HG03280 (cell line): ENCODE data around the gene MAGEA2B.
"Not testable (repeated sequence)": the region's sequence is repeated elsewhere in the genome, so short reads cannot be mapped to it uniquely, and the experiment has no call there.

ENCODE experiments used
- ATAC-seq: cut with Tn5 transposase; IDR thresholded peaks from one replicate; pipeline ENCODE4 v1.9.1; 2021; ENCODE audit warnings: mild to moderate bottlenecking, moderate library complexity; ENCODE audit not compliant: unreplicated experiment

Gene MAGEA2B, protein sequence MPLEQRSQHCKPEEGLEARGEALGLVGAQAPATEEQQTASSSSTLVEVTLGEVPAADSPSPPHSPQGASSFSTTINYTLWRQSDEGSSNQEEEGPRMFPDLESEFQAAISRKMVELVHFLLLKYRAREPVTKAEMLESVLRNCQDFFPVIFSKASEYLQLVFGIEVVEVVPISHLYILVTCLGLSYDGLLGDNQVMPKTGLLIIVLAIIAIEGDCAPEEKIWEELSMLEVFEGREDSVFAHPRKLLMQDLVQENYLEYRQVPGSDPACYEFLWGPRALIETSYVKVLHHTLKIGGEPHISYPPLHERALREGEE

DNA sequence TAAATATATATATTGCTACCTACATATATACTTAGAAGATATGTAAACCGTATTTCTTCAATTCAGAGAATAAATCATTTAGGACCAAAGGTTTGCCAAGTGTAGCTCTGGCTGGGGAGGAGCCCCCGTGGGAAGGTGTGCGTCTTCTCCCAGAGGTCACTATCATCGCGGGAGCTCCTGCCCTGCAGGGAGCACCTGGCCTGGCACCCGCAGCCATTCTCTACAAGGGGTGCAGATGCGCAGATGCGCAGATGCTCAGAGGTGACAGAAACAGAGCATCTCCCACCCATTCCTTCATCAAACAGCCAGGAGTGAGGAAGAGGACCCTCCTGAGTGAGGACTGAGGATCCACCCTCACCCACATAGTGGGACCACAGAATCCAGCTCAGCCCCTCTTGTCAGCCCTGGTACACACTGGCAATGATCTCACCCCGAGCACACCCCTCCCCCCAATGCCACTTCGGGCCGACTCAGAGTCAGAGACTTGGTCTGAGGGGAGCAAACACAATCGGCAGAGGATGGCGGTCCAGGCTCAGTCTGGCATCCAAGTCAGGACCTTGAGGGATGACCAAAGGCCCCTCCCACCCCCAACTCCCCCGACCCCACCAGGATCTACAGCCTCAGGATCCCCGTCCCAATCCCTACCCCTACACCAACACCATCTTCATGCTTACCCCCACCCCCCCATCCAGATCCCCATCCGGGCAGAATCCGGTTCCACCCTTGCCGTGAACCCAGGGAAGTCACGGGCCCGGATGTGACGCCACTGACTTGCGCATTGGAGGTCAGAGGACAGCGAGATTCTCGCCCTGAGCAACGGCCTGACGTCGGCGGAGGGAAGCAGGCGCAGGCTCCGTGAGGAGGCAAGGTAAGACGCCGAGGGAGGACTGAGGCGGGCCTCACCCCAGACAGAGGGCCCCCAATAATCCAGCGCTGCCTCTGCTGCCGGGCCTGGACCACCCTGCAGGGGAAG, at the start of gene MAGEA2B:
TSS of gene MAGEA2B (plus strand) at position 814 of the 973 bp plus-strand sequence. CDS start 2,479 bp downstream, outside the sequence.
- ATAC-seq, result not testable (repeated sequence)

DNA sequence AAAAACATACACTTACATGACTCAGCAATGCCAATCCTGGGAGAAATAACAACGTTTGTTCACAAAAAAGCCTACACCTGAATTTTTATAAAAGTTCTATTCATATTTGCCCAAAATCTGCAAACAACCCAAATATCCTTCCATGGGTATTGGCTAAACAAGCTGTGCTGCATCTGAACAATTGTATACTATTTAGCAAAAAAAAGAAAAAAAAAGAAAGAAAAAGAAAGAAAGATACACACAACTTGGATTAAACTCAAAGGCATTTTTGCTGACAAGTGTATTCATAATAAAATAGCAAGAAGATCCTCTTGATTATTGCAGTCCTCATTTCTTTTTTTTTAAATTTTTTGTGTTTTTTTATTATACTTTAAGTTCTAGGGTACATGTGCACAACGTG, 40.3 kb upstream of the MAGEA2B start:
- no peak for ATAC-seq

DNA sequence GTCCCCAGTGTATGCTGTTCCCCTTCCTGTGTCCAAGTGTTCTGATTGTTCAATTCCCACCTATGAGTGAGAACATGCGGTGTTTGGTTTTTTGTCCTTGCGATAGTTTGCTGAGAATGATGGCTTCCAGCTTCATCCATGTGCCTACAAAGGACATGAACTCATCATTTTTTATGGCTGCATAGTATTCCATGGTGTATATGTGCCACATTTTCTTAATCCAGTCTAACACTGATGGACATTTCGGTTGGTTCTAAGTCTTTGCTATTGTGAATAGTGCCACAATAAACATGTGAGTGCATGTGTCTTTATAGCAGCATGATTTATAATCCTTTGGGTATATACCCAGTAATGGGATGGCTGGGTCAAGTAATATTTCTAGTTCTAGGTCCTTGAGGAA, 39.8 kb upstream of the MAGEA2B start:
- ATAC-seq, result not testable (repeated sequence)

DNA sequence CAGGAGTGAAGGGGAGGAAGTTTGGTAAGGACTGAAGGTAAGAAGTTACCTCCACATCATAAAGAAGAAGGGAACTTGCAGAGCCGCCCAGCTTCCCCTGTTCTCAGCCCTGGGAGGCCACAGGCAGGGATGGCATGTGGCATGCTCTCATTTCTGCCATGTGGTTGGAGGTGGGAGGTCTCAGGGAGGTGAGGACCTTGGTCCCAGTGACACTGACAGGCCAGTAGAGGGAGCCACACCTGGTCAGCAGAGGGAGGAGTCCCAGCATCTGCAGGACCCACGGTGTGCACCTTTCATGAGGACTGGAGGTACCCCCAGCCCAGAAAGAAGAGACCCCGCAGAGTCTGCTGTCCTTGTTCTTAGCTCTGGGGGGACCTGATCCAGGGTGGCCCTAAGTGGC, 33.4 kb upstream of the MAGEA2B start:
- ATAC-seq, result peak; percentile 77

DNA sequence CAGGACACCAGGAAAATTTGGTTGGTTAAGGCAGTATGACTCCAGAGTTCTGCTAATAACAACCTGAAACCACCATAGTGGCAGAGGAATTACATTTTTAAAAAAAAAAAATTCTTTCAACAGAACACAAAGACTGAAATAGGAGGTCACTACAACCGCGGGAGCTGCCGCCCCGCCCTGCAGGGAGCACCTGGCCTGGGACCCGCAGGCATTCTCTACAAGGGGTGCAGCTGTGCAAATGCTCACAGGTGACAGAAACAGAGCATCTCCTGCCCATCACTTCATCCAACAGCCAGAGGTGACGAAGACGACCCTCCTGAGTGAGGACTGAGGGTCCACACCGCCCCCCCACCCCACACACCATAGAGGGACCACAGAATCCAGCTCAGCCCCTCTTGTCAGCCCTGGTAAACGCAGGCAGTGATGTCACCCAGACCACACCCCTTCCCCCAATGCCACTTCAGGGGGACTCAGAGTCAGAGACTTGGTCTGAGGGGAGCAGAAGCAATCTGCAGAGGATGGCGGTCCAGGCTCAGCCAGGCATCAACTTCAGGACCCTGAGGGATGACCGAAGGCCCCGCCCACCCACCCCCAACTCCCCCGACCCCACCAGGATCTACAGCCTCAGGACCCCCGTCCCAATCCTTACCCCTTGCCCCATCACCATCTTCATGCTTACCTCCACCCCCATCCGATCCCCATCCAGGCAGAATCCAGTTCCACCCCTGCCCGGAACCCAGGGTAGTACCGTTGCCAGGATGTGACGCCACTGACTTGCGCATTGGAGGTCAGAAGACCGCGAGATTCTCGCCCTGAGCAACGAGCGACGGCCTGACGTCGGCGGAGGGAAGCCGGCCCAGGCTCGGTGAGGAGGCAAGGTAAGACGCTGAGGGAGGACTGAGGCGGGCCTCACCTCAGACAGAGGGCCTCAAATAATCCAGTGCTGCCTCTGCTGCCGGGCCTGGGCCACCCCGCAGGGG, 16.2 kb upstream of the MAGEA2B start, which contains the start of gene MAGEA3:
TSS of gene MAGEA3 (plus strand) at position 843 of the 980 bp plus-strand sequence. CDS start 2,039 bp downstream, outside the sequence.
- ATAC-seq, result not testable (repeated sequence)

DNA sequence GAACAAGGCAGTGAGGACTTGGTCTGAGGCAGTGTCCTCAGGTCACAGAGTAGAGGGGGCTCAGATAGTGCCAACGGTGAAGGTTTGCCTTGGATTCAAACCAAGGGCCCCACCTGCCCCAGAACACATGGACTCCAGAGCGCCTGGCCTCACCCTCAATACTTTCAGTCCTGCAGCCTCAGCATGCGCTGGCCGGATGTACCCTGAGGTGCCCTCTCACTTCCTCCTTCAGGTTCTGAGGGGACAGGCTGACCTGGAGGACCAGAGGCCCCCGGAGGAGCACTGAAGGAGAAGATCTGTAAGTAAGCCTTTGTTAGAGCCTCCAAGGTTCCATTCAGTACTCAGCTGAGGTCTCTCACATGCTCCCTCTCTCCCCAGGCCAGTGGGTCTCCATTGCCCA, 14.0 kb upstream of the MAGEA2B start:
- not testable (repeated sequence) for ATAC-seq

DNA sequence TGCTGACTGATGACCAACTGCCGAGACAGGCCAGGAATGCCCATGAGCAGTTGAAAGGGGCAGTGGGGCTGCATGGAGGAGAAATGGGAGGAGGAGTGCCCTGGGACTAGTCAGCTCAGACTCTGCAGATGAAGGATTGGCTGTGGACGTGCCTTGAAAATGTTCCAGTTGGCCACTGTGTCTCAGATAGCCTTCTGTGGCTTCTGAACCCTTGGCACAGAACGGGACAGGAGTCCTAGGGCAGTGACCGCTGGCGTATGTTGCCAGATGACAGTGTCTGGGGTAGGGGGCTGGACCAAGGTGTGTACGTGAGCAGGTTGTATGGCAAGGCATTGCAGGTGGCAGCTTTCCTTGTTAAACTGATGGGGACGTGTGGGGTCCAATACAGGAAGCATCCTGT, 7.9 kb upstream of the MAGEA2B start:
- ATAC-seq, result not testable (repeated sequence)

DNA sequence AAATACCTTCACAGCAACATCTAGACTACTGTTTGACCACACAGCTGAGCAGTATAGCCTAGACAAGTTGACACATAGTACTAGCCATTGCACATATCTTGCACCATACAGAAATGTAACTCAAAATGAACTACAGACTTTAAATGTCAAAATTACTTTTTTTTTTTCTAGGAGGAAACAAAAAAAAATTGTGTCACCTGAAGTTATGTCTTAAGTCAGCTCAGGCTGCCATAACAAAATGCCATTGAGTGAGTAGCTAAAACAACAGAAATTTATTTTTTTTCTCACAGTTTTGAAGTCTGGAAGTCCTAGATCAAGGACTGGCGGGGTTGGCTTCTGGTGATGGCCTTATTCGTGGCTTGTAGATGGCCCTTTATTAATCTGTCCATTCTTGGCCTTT, 5.3 kb upstream of the MAGEA2B start, which contains the start of gene CSAG2:
TSS of gene CSAG2 (minus strand) at position 101 of the 400 bp plus-strand sequence. CDS start 161 bp downstream, outside the sequence.
- not testable (repeated sequence) for ATAC-seq

DNA sequence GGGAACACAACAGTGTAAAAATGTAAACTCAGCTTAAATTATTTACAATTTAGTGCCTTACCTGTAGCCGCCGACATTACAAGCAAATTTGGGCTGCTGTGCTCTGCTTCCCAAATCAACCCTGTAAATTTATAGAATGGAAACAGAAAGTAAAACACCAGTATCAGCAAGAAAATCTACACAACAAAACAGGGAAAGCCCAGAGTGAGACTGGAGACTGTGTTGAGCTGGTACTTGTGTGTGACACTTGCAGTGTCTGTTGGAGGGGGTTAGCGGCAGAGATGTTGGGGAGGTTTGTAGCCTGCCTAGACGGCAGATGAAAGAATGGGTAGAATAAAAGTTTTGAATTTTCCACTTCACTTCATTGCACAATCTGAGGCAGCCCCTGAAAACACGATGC, 1.2 kb upstream of the MAGEA2B start:
- not testable (repeated sequence) for ATAC-seq

DNA sequence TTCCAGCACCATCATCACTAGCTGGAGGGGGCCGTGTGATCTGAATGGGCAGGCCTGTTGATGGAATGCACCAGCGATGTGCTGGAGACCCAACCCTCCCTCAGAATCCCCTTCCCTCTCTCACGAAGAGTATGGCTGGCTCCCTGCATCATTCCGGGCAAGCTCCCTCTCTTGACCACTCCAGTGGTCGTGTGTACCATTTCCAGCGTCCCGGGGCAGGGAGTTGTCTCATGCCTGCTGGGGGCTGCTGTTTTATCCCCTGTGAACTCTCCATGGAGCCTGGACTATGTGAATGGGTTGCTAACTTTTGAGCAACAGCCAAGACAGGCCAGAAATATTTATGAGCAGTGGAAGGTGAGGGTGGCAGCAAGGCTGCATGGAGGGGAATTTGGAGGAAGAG, 11.0 kb downstream of the MAGEA2B start:
- ATAC-seq, result no peak

DNA sequence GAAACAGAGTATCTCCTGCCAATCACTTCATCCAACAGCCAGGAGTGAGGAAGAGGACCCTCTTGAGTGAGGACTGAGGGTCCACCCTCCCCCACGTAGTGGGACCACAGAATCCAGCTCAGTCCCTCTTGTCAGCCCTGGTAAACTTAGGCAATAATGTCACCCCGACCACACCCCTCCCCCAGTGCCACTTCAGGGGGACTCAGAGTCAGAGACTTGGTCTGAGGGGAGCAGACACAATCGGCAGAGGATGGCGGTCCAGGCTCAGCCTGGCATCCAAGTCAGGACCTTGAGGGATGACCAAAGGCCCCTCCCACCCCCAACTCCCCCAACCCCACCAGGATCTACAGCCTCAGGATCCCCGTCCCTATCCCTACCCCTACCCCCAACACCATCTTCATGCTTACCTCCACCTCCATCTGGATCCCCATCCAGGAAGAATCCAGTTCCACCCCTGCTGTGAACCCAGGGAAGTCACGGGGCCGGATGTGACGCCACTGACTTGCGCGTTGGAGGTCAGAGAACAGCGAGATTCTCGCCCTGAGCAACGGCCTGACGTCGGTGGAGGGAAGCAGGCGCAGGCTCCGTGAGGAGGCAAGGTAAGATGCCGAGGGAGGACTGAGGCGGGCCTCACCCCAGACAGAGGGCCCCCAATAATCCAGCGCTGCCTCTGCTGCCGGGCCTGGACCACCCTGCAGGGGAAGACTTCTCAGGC, 19.0 kb downstream of the MAGEA2B start, which contains the start of the genes CSAG1 and MAGEA12:
TSS of gene CSAG1 (minus strand) at position 461 of the 715 bp plus-strand sequence. CDS start 1,261 bp downstream, outside the sequence.
TSS of gene MAGEA12 (plus strand) at position 497 of the 715 bp plus-strand sequence. CDS start 2,405 bp downstream, outside the sequence.
- no peak for ATAC-seq

DNA sequence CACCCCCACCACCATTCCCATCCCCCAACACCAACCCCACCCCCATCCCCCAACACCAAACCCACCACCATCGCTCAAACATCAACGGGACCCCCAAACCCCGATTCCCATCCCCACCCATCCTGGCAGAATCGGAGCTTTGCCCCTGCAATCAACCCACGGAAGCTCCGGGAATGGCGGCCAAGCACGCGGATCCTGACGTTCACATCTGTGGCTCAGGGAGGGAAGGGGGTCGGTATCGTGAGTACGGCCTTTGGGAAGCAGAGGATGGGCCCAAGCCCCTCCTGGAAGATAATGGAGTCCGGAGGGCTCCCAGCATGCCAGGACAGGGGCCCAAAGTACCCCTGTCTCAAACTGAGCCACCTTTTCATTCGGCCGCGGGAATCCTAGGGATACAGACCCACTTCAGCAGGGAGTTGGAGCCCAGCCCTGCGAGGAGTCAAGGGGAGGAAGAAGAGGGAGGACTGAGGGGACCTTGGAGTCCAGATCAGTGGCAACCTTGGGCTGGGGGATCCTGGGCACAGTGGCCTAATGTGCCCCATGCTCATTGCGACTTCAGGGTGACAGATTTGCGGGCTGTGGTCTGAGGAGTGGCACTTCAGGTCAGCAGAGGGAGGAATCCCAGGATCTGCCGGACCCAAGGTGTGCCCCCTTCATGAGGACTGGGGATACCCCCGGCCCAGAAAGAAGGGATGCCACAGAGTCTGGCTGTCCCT, 19.9 kb downstream of the MAGEA2B start:
- not testable (repeated sequence) for ATAC-seq

DNA sequence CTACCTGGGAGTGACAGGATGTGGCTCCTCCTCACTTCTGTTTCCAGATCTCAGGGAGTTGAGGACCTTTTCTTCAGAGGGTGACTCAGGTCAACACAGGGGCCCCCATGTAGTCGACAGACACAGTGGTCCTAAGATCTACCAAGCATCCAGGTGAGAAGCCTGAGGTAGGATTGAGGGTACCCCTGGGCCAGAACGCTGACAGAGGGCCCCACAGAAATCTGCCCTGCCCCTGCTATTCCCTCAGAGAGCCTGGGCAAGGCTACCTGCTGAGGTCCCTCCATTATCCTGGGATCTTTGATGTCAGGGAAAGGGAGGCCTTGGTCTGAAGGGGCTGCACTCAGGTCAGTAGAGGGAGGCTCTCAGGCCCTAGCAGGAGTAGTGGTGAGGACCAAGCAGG, 20.7 kb downstream of the MAGEA2B start:
- no peak for ATAC-seq

DNA sequence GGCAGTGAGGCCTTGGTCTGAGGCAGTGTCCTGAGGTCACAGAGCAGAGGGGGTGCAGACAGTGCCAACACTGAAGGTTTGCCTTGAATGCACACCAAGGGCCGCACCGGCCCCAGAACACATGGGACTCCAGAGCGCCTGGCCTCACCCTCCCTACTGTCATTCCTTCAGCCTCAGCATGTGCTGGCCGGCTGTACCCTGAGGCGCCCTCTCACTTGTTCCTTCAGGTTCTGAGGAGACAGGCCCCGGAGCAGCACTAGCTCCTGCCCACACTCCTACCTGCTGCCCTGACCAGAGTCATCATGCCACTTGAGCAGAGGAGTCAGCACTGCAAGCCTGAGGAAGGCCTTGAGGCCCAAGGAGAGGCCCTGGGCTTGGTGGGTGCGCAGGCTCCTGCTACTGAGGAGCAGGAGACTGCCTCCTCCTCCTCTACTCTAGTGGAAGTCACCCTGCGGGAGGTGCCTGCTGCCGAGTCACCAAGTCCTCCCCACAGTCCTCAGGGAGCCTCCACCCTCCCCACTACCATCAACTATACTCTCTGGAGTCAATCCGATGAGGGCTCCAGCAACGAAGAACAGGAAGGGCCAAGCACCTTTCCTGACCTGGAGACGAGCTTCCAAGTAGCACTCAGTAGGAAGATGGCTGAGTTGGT, 21.6 kb downstream of the MAGEA2B start:
- ATAC-seq, result no peak

DNA sequence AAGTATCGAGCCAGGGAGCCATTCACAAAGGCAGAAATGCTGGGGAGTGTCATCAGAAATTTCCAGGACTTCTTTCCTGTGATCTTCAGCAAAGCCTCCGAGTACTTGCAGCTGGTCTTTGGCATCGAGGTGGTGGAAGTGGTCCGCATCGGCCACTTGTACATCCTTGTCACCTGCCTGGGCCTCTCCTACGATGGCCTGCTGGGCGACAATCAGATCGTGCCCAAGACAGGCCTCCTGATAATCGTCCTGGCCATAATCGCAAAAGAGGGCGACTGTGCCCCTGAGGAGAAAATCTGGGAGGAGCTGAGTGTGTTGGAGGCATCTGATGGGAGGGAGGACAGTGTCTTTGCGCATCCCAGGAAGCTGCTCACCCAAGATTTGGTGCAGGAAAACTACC, 22.1 kb downstream of the MAGEA2B start:
- ATAC-seq, result not testable (repeated sequence)

DNA sequence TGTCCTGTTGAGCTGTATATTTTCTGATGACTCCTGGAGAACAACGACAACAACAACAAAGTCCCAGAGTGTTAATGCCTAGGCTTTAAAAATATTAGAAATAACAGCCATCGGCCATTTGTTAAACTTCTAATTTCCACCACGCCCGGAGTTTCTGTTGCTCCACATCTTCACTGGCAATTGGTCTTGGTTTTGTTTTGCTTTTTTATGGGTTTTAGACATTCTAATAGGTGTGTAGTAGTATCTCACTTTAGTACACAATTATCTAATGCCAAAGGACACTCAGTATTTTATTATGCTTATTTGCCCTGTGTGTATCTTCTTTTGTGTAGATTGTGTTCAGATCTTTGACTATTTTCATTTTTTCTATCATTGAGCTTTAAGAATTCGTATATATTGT, 24.1 kb downstream of the MAGEA2B start:
- ATAC-seq, result no peak

DNA sequence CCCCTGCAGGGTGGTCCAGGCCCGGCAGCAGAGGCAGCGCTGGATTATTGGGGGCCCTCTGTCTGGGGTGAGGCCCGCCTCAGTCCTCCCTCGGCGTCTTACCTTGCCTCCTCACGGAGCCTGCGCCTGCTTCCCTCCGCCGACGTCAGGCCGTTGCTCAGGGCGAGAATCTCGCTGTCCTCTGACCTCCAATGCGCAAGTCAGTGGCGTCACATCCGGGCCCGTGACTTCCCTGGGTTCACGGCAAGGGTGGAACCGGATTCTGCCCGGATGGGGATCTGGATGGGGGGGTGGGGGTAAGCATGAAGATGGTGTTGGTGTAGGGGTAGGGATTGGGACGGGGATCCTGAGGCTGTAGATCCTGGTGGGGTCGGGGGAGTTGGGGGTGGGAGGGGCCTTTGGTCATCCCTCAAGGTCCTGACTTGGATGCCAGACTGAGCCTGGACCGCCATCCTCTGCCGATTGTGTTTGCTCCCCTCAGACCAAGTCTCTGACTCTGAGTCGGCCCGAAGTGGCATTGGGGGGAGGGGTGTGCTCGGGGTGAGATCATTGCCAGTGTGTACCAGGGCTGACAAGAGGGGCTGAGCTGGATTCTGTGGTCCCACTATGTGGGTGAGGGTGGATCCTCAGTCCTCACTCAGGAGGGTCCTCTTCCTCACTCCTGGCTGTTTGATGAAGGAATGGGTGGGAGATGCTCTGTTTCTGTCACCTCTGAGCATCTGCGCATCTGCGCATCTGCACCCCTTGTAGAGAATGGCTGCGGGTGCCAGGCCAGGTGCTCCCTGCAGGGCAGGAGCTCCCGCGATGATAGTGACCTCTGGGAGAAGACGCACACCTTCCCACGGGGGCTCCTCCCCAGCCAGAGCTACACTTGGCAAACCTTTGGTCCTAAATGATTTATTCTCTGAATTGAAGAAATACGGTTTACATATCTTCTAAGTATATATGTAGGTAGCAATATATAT, 39.5 kb downstream of the MAGEA2B start, which contains the start of gene MAGEA2:
TSS of gene MAGEA2 (minus strand) at position 157 of the 965 bp plus-strand sequence. CDS start 2,479 bp downstream, outside the sequence.
- not testable (repeated sequence) for ATAC-seq
